ENCODE data around the gene PLCG2.
"Not testable (repeated sequence)": the region's sequence is repeated elsewhere in the genome, so short reads cannot be mapped to it uniquely, and the experiment has no call there.

Gene PLCG2

DNA sequence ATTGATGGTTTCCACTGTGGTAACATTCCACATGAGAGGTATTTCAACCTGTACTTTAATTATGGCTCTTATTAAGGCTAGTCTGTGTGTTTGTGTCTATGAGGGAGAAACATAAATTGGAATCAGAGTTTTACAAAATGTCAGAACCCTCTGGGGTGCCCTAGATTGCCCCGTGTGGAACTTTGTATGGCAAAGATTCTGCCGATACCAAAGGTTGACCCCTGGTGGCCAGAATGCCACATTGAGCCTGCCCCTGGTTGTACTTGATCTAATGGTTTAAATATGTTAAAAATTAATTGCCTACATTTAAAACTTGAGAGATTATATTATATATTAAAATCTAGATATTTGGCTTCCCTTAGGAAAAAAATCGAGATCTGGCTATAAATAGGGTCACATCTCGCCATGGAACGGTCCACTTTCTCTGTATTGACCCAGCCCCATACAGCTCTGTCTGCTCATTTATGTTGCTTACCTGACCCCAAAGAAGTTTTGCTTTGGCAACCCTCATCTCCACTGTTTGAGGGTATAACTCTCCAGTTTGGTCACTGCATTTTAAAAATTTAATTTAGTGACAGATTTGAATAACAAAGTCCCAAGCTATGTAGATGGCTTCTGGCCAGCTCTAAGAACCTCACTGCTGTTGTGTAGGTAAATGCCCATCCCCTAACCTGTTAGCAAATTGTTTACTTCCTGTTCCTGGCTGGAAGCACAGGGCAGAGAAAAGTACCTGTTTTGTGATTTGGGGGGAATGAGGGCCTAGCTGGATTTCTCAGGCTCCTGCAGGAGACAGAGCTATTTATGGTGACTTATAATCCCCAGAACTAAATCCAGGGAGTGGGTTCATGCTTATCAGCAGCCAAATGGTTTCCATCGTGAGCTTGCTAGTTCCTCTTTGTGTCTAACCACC is 95.0 kb downstream of the PLCG2 start:
- DNase-seq (ENCODE audit: low read depth in 2 of 3, low spot score in 2 of 3) = peak in 2 of 3 experiments; percentile 12 to 17

DNA sequence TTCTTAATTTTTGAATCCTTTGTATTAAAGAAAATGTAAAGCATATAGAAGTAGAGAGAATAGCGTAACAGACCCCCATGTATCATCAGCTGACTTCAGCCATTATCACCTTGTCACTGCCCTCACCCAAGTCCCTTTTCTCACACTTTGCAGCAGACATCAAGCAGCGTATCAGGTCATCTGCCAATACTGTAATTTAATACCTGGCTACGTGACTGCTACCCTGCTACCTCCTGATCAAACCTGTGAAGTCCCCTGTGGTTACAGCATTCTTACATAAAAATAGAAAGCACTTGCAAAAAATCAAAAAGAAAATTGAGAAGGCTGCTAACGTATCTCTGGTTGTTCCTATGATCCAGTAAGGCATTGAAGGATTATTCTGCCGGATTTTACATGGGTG is 96.4 kb downstream of the PLCG2 start:
- no peak for DNase-seq (ENCODE audit: low read depth in 2 of 3, low spot score in 2 of 3)

DNA sequence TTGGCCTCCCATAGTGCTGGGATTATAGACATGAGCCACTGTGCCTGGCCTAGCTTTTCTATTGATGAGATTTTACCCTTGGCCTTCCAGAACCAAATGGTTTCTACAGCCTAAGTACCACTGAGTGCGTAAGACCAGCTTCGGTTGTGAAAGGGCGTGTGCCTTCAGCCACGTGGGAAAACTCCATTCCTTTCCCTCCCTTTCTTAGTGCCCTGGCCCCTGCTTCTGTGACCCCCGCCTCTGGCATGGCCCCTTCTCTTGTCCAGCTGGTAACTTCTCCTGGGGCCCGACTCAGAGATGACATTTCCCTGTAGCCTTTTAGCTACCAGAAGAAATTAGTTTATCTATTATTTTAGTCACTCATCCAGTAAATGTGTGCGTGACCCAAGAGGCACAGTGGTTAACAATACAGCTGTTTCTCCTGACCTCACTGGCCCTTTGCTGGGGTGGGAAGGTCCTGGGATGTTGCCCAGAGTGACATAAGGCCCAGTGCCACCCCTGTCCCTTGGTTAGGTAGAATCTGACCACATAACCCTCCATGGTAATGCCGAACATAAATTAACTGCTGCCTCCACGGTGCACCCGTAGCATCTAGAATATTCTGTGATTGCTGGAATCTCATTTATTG is 97.3 kb downstream of the PLCG2 start:
- DNase-seq (ENCODE audit: low read depth in 2 of 3, low spot score in 2 of 3) = no peak

DNA sequence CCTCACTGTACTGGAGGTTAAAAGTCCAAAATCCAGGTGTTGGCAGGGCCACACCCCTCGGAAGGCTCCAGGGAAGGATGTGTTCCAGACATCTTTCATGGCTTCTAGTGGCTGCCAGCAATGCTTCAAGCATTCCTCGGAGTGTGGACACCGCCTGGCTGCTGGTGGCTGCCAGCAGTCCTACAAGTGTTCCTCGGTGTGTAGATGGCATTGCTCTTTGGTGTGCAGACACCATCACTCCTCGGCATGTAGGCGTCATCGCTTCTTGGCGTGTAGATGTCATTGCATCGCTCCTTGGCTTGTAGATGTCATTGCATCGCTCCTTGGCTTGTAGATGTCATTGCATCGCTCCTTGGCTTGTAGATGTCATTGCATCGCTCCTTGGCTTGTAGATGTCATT is 98.4 kb downstream of the PLCG2 start:
- DNase-seq (ENCODE audit: low read depth in 2 of 3, low spot score in 2 of 3) = not testable (repeated sequence)

DNA sequence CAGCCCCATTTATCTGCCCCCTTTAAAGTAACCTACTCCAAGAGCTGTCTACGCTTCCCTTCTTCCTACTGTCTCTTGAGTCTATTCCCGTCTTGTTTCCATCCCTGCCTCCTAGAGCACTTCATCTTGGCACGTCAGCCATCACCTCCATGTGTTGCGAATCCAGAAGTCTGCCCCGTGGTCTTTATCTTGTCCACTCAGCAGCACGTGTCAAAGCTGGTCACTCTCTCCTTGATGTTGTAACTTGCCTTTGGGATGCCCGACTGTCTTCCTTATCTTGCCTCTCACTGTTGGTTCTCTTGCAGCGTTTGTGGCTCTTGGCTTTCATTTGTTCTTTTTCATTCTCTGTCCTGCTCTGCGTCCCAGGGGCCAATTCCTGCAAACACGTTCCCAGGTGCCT is 99.4 kb downstream of the PLCG2 start:
- no peak for DNase-seq (ENCODE audit: low read depth in 2 of 3, low spot score in 2 of 3)

DNA sequence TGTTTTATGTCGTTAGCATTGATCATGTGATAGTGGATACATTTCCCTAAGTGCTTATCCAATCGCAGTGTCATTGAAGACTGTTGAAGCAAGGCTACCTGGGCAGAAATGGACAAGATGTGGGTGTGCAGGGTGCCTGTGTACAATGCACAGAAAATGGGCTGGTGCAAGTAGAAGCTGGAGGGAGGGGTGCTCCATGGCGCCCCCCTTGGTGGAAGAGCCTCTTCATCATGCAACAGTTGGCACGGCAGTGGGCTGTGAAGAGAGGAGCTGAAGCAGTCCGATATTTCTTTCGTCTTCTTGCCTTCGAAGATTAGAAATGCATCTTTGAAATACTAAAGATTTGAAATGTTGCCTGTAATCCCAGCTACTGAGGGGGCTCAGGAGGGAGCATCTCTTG is 100.5 kb downstream of the PLCG2 start:
- no peak for DNase-seq (ENCODE audit: low read depth in 2 of 3, low spot score in 2 of 3)

DNA sequence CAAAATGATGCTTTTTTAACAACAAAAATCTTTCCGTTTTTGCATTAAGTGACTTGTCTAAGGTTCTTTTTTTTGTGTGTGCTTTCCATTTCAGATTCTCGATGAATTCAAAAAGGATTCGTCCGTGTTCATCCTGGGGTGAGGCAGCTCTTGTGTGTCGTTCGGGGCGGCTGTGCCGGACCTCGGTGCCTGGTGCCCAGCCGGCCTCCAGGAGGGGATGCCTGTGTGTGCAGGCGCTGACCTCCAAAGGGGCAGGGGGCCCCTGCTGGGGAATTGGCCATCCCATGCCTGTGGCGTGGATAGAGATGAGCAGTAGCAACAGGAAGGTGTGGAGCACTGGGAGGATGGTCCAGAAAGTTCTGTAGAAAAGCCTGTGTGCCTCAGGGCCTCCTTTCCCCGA is 101.7 kb downstream of the PLCG2 start:
- no peak for DNase-seq (ENCODE audit: low read depth in 2 of 3, low spot score in 2 of 3)

DNA sequence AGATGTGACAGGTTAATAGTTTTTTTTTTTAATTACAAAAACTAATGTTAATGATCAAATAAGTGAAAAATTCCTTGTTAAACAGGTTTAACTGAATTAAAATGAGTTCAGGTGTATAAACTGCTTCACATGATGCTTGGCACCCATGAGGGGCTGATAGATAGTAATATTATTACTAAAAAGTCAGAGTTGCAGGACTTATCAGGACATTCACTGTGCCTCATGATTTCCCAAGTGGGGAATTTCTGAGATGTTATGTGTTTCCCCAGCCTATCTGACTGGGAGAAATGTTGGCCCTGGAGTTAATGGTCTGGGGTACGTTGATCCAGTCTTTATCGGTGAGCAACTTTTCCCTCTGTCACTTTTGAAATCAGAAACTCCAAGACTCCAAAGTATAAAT is 102.1 kb downstream of the PLCG2 start:
- DNase-seq (ENCODE audit: low read depth in 2 of 3, low spot score in 2 of 3) = no peak

DNA sequence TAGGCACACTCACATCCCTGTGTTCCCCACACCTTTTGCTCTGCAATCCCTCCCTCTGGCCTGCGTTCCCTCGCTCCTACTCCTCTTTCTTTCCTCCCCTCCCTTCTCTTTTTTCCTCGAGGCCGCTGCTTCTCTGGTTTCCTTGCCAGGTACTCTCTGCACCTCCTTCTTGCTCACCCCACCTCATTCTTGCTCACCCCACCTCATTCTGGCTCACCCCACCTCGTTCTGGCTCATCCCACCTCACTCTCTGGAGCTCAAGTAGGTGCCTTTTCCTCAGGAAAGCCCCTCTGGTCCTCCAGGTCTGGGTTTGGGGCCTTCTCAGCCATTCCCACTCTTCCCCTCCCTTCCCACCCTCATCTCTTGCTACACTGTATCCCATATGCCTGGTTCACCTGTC is 103.5 kb downstream of the PLCG2 start:
- DNase-seq (ENCODE audit: low read depth in 2 of 3, low spot score in 2 of 3) = no peak

DNA sequence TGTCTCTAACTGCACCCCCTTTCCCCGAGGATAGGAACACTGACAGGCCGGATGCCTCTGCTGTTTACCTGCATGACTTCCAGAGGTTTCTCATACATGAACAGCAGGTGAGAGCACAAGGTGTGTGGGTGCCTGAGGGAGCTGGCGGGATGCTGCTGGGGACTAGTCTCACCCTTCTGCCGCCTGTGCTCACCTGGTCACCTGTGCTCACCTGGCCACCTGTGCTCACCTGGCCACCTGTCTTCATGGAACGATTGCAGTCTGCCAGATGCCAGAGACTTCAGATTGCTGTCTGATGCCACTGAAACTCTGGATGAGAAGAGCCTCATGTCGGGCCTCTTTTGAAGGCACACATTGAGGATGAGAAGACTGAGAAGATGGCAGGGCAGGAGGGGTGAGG is 104.1 kb downstream of the PLCG2 start:
- DNase-seq (ENCODE audit: low read depth in 2 of 3, low spot score in 2 of 3) = no peak

DNA sequence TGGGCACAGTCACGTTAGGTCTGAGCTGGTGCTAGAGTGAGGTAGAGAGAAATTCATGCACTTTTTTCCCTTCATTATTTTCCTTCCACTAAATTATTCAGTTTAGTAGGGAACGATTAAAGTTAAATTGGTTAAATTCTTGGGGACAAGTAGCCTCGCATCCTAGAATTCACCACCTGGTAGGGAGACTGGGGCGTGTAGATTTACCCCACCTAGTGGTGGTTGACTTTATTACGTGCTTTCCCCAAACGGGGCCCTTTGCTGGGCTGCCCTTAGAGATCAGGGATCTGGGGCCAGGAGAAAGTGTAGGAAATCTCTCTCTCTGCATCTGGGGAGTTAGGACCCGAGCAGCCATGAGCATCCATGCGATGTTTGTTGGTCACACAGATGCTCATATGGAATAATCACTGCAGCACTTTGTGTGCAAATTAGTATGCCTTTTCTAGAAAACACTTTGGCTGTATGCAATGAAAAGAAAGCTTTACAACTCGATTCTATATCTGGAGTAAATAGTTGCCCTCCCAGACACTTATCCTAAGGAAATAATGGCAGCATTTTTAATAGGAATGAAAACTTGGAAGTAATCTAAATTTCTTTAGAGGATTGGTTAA is 107.0 kb downstream of the PLCG2 start:
- peak in 1 of 3 experiments; percentile 5 for DNase-seq (ENCODE audit: low read depth in 2 of 3, low spot score in 2 of 3)

DNA sequence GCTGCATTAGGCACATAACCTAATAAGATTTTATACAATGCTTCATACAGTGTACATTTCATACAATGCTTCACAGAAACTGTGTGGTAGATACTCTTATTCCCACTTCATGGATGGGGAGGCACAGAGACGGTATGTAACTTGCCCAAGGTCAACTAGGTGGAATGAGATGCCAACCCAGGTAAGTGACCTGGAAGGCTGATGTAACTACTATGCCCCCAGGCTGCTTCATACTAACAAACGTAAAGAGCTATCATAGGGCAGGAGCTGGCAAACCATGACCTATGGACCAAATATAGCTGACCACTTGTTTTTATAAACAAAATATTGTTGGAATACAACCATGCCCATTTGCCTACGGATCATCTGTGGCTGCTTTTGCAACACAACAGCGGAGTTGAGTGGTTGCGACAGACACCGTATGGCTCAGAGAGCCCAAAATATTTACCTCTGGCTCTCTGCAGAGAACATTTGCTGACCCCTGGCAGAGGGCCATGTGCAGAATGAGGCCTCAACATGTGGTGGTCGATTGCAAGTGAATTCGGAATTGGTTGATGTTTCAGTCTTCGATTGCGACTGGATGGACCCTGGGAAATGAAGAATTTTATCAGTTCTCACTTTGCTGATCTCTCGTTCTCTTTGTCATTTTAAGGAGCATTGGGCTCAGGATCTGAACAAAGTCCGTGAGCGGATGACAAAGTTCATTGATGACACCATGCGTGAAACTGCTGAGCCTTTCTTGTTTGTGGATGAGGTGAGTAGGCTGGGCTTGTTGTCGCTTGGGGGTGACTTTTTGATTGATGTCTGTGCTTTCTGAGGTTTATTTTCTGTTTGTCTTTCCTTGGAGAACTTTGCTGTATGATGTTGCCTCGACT is 109.7 kb downstream of the PLCG2 start:
- no peak for DNase-seq (ENCODE audit: low read depth in 2 of 3, low spot score in 2 of 3)

DNA sequence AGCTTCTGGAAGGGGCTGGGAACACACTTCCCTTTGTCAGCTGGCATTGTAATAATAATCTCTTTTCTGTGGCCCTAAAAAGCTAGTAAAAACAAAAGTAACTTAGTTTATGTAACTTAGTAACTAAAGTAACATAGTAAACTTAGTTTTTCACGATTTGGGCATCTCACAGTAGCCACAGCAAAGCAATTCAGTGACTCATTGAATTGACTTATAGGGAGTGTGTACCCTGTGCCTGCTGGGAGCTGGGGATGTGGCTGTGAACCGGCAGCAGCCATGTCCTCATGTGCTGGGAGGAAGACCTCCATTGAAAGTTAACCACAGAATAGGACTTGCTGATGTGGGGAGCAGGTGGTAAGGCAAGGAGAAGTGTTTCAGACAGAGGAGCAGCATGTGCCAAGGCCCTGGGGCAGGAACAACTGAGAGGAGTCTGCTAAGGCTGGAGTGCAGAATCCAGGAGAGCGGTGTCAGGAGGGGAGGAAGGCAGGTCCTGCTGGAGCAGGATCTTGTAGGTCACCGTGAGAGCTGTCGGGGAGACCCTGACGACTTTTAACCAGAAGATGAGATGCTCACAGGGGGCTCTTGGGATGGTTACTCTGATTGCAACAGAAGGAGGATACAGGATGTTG is 112.8 kb downstream of the PLCG2 start:
- DNase-seq (ENCODE audit: low read depth in 2 of 3, low spot score in 2 of 3) = no peak

DNA sequence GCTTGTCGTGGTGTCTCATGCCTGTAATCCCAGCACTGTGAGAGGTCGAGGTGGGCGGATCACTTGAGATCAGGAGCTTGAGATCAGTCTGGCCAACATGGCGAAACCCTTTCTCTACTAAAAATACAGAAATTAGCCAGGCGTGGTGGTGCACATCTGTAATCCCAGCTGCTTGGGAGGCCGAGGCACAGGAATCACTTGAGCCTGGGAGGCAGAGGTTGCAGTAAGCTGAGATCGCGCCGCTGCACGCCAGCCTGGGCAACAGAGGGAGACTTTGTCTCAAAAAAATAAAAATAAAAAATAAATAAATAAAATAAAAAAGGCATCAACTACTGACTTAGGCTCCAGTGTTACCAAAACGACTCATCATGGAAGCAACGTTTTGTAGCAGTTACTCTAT is 115.5 kb downstream of the PLCG2 start:
- DNase-seq (ENCODE audit: low read depth in 2 of 3, low spot score in 2 of 3) = no peak

DNA sequence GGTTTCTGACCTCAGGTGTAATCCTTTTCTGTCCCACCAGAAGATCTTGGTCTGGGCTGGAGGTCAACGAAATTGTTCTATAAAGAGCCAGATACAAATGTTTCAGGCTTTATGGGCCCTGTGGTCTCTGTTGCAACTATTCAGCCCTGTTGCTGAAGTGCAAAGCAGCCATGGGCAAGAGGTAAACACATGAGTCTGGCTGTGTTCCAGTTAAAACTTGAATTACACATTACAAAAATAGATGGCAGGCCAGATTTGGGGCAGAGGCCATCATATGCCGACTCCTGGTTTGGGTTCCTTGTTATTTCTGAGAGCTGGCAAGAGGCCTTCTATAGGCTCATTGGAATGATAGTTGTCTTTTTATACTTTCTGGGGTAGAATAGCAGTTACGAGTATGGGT is 117.8 kb downstream of the PLCG2 start:
- DNase-seq (ENCODE audit: low read depth in 2 of 3, low spot score in 2 of 3) = no peak

DNA sequence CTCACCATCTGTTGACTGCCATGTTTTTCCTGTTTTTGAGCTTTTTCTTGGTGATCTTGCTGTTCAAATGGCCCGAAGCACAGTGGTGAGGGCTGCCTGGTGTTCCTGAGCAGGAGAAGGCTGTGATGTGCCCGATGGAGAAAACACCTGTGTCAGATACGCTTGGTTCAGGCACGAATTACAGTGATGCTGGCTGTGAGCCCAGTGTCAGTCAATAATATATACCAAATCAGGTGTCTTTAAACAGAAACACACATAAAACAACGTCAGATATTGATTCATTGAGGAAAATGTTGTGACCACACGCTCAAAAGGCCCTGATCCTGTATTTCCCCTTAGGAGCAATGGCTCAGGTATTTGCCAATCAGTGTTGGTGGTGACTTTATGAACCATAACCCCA is 120.5 kb downstream of the PLCG2 start:
- no peak for DNase-seq (ENCODE audit: low read depth in 2 of 3, low spot score in 2 of 3)

DNA sequence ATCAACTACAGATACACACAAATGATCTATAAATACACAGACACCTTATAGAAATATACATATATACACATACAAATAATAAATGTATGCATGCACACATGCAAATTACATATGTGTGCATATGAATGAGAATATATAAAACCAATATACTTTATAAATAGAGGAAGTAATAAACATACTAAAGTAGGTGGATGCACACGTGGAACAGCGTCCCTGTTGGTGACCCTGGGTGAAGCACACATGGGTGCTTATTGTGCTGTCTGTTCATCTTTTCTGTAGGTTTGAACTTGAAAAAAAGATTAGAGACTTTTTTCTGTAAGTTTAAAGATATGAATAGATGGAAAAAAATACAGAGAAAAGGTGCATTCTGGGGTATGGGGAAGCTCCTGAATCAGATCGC is 120.9 kb downstream of the PLCG2 start:
- no peak for DNase-seq (ENCODE audit: low read depth in 2 of 3, low spot score in 2 of 3)

DNA sequence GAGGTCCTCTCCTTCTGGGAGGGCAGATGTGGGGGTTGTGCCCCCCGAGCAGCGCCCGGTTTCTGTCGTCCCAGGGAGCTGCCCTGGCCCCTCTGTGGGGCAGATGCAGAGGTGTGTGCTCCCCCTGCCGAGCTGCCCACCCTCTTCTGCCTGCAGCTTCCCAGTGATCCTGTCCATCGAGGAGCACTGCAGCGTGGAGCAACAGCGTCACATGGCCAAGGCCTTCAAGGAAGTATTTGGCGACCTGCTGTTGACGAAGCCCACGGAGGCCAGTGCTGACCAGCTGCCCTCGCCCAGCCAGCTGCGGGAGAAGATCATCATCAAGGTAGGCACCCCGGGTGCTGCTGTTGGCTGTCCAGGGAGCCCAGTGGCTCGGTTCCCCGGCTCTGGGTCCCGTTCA is 121.4 kb downstream of the PLCG2 start:
- no peak for DNase-seq (ENCODE audit: low read depth in 2 of 3, low spot score in 2 of 3)

DNA sequence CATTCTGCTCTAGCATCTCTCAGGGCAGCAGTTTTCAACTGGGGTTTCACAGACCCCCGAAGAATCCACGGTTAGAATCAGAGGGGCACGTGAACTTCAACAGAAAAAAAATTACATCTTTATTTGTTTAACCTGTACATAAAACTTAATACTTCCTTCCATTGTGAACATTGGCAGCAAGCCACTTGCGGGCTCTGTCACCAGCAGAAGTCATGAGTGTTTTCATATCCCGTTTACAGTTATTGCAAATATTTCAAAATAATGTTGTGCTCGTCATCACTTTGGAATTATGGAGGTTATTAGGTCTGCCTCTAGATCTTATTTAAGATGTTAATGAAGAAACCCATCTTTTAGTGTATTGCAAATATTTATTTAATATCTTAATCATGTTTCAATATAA is 122.4 kb downstream of the PLCG2 start:
- no peak for DNase-seq (ENCODE audit: low read depth in 2 of 3, low spot score in 2 of 3)

DNA sequence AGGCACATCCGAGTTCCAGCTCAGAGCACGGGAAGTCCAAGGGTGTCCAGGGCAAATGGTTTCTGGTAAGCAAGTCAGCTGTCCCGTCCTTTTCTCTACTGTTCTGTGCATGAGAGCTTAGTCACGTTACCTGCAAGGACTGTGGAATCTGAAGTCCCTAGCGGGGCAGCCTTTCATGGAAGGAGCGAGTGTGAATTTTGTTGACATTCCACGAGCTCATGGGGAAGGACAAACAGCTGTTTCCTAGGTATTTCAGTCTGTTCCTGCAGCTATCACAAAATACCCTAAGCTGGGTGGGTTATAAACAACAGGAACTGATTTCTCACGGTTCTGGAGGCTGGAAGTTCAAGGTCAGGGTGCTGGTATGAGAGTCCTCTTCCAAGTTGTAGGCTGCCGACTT is 122.9 kb downstream of the PLCG2 start:
- DNase-seq (ENCODE audit: low read depth in 2 of 3, low spot score in 2 of 3) = no peak

DNA sequence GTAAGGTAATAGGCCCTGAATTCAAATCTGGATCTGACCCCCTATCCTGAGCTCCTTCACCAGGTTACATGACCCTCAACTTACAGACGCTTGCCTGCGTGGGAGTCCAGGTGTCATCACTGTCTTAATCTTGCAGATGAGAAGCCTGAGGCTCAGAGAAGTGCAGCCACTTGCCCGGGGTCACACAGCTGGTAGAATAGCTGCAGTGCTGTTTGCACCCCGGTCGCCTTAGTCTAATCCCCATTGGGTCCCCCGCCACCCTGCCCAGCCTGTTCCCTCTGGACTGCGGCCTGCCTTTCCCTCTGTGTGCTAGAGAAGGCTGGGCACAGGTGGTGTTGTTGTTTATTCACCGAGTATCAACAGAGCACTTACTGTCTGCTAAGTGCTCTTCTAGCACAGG is 125.2 kb downstream of the PLCG2 start:
- no peak for DNase-seq (ENCODE audit: low read depth in 2 of 3, low spot score in 2 of 3)

Measured in activated CD8-positive, alpha-beta memory T cell treated with anti-CD3 and anti-CD28 coated beads for 48 hours (primary cell).